Adipocyte (in vitro differentiated cells): ENCODE measurements around the gene CDC42BPB.

Experiments
- DNase-seq: peaks from one replicate; pipeline ENCODE4 v3.0.0-alpha.2; 2015; ENCODE audit warnings: low read depth
- H3K27me3 ChIP-seq: replicated peaks from 2 replicates; pipeline ENCODE4 v1.7.0; 2013; ENCODE audit warnings: mild to moderate bottlenecking, low read length, moderate library complexity; ENCODE audit not compliant: control insufficient read depth, insufficient read depth
- H3K36me3 ChIP-seq: 2 replicates; pipeline ENCODE4 v1.7.0; 2013; ENCODE audit warnings: low read length, mild to moderate bottlenecking, moderate library complexity; ENCODE audit not compliant: control insufficient read depth, insufficient read depth, severe bottlenecking
- H3K4me1 ChIP-seq: 2 replicates; pipeline ENCODE4 v1.7.0; 2013; ENCODE audit warnings: mild to moderate bottlenecking, low read length, moderate library complexity; ENCODE audit not compliant: control insufficient read depth, insufficient read depth
- H3K4me3 ChIP-seq: 2 replicates; pipeline ENCODE4 v1.7.0; 2013; ENCODE audit warnings: mild to moderate bottlenecking, low read length, moderate library complexity
- H3K9ac ChIP-seq: 2 replicates; pipeline ENCODE4 v1.7.0; 2013; ENCODE audit warnings: mild to moderate bottlenecking, low read length, moderate library complexity
- H3K9me3 ChIP-seq: 2 replicates; pipeline ENCODE4 v1.7.0; 2013; ENCODE audit warnings: mild to moderate bottlenecking, low read length, moderate library complexity; ENCODE audit not compliant: control insufficient read depth

Gene CDC42BPB

GRCh38 chr14:102966681-102967505, 90.5 kb downstream of the CDC42BPB start:
- Histone ChIP-seq H3K27me3 (no peaks in the 10 kb centered on the region), H3K4me3 (no peak overlapping the region), H3K9ac (no peak overlapping the region), H3K9me3 (no peaks in the 10 kb centered on the region), H3K36me3 (peaks cover 99% of the 10 kb centered on the region), H3K4me1 (no peaks in the 10 kb centered on the region)
- DNase-seq = no peak

GRCh38 chr14:102965971-102966655, 91.2 kb downstream of the CDC42BPB start:
- no peaks in the 10 kb centered on the region for H3K9me3 ChIP-seq
- no peak overlapping the region for H3K9ac ChIP-seq
- no peak overlapping the region for H3K4me3 ChIP-seq
- H3K36me3 ChIP-seq = peaks cover 98% of the 10 kb centered on the region
- H3K27me3 ChIP-seq = no peaks in the 10 kb centered on the region
- H3K4me1 ChIP-seq = no peaks in the 10 kb centered on the region
- no peak for DNase-seq

- Histone ChIP-seq H3K36me3 (peaks cover 97% of the 10 kb centered on the region), H3K4me1 (no peaks in the 10 kb centered on the region), H3K9me3 (no peaks in the 10 kb centered on the region), H3K27me3 (no peaks in the 10 kb centered on the region), H3K4me3 (no peak overlapping the region), H3K9ac (no peak overlapping the region)
- DNase-seq = no peak
These were observed 92.1 kb downstream of the CDC42BPB start for GRCh38 chr14:102965282-102965681.

GRCh38 chr14:102964152-102964730, 93.1 kb downstream of the CDC42BPB start:
- no peak for DNase-seq
- H3K9ac ChIP-seq = no peak overlapping the region
- no peaks in the 10 kb centered on the region for H3K27me3 ChIP-seq
- peaks cover 2% of the 10 kb centered on the region for H3K4me1 ChIP-seq
- no peak overlapping the region for H3K4me3 ChIP-seq
- H3K9me3 ChIP-seq = no peaks in the 10 kb centered on the region
- peaks cover 95% of the 10 kb centered on the region for H3K36me3 ChIP-seq

DNA sequence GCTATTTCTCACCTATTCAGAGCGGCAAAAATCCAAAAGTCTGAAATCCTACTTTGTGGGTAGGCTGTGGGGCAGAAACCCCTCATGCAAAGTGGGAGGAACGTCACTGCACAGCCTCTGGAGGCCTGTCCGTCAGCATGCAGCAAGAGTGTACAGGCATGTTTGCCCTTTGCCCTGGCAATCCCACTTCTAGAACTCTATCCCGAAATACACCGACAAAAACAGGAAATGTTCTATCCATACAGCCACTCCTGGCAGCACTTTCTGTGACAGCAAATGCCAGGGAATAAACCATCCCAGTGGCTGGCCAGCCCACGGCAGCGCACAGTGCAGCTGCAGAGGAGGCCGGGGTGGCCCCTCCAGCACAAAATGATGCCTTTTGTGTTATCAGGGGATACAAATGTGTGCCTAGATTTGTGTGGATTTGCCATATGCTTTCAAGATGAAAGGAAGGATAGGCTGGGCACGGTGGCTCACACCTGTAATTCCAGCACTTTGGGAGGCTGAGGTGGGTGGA, 95.2 kb downstream of the CDC42BPB start:
- H3K4me1 ChIP-seq = peaks cover 3% of the 10 kb centered on the region
- peaks cover 94% of the 10 kb centered on the region for H3K36me3 ChIP-seq
- no peaks in the 10 kb centered on the region for H3K27me3 ChIP-seq
- DNase-seq = no peak
- H3K9me3 ChIP-seq = no peaks in the 10 kb centered on the region
- no peak overlapping the region for H3K4me3 ChIP-seq
- no peak overlapping the region for H3K9ac ChIP-seq

GRCh38 chr14:102958461-102958860, 98.9 kb downstream of the CDC42BPB start:
- no peak for DNase-seq
- no peaks in the 10 kb centered on the region for H3K9me3 ChIP-seq
- H3K27me3 ChIP-seq = no peaks in the 10 kb centered on the region
- no peak overlapping the region for H3K4me3 ChIP-seq
- no peak overlapping the region for H3K9ac ChIP-seq
- H3K4me1 ChIP-seq = peaks cover 3% of the 10 kb centered on the region
- H3K36me3 ChIP-seq = peaks cover 91% of the 10 kb centered on the region

DNA sequence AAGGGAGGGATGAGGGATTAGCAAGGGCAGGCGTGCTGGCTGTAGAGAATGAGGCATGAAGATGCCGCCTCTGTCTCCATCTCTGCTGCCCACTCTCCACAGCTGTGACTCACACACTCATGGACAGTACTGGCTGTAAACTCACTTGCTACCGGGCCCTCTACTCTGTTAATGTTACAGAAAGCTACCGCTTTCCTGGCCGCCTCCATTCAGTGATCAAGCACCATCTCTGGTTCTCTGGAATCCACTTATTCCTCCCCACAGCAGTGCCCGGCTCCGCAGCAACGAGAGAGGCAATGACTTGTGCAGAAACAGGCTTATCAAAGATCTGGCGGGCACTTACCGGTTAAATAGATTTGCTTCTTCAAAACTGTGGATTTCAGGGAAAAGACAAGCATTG, 100.1 kb downstream of the CDC42BPB start:
- H3K9ac ChIP-seq = no peak overlapping the region
- DNase-seq = no peak
- no peaks in the 10 kb centered on the region for H3K9me3 ChIP-seq
- H3K27me3 ChIP-seq = no peaks in the 10 kb centered on the region
- H3K4me1 ChIP-seq = peaks cover 3% of the 10 kb centered on the region
- no peak overlapping the region for H3K4me3 ChIP-seq
- H3K36me3 ChIP-seq = peaks cover 91% of the 10 kb centered on the region

GRCh38 chr14:102955636-102956408, 101.5 kb downstream of the CDC42BPB start:
- DNase-seq = no peak
- H3K27me3 ChIP-seq = no peaks in the 10 kb centered on the region
- H3K9ac ChIP-seq = no peak overlapping the region
- H3K4me1 ChIP-seq = peaks cover 7% of the 10 kb centered on the region
- H3K9me3 ChIP-seq = no peaks in the 10 kb centered on the region
- H3K36me3 ChIP-seq = peaks cover 92% of the 10 kb centered on the region
- no peak overlapping the region for H3K4me3 ChIP-seq

DNA sequence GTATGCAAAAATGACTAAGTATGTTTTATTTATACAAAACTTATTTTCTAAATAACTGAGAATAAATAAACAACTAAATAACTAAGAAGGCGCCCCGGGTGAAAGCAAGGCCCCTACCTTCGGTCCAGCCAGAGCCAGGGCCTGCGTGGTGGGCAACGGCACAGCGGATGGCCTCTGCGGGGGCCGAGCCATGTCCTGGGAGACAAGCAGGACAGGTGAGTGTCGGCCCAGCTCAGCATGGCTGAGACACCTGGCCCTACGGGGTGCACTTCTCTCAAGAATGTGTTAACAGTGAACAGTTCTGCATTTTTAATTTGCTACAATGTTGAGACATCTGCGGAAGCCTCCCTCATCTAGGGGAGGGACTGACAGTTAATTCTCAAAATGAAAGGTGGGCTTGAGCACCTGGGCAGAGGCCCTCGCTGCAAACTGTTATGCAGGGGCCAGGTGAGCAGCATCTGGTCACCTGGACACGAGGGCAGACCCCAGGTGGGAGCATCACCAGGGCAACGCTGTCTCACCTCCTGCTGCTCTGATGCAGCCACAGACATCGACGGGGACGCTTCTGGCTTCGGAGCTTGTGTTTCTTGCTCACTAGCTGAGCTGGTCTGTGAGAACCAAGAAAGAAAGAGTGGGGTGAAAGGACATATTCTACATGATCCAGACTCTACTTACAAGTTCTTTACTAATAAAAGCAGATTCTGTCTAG, 103.1 kb downstream of the CDC42BPB start:
- H3K9ac ChIP-seq = no peak overlapping the region
- DNase-seq = no peak
- no peaks in the 10 kb centered on the region for H3K27me3 ChIP-seq
- H3K4me3 ChIP-seq = no peak overlapping the region
- H3K9me3 ChIP-seq = no peaks in the 10 kb centered on the region
- H3K4me1 ChIP-seq = peaks cover 16% of the 10 kb centered on the region
- peaks cover 94% of the 10 kb centered on the region for H3K36me3 ChIP-seq

DNA sequence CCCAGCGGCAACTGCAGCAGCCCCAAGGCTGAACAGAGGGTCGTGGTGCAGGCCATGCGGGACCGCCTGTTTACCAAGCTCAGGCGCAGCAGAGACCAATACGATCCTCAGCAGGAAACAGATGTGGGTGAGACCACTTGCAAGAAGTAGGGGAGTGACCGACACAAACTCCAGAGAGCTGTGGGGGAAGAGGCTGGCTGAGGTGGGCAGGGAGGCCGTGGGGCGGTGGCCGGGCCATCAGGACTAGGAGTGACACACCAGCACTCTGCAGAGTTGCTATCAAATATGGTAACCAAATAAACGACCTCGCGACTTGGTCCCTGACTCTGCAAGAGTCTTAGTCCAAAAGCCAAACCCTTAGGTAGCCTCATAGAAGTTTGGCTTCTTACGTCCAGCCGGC, 104.2 kb downstream of the CDC42BPB start:
- no peak overlapping the region for H3K4me3 ChIP-seq
- H3K4me1 ChIP-seq = peaks cover 15% of the 10 kb centered on the region
- peaks cover 92% of the 10 kb centered on the region for H3K36me3 ChIP-seq
- no peaks in the 10 kb centered on the region for H3K27me3 ChIP-seq
- H3K9me3 ChIP-seq = no peaks in the 10 kb centered on the region
- H3K9ac ChIP-seq = no peak overlapping the region
- no peak for DNase-seq
